ENCODE measurements around the gene SPATA4. TPM values are rescaled to one million over a fixed set of nuclear protein-coding genes. Genes with fewer than 3 reads are reported as not detected.

The SPATA4 gene
- total RNA-seq (2016; rRNA removed; fragmentation: Illumina TruSeq; extraction: Trizol) (not detected in 2 replicates), polyA plus RNA-seq (2011; rRNA removed) (not detected in 2 replicates), polyA minus RNA-seq (2011; rRNA and poly(A)+ RNA removed; ENCODE audit: low replicate concordance) (not detected in 2 replicates), Bru-seq, nascent RNA (not detected), BruChase-seq, experiment 1, labeled RNA remaining after a 6-hour chase (not detected), BruChase-seq, experiment 2, labeled RNA remaining after a 2-hour chase (not detected)
- not detected in 2 replicates for total RNA-seq (2016; cell fraction: cytosol; rRNA removed; fragmentation: Illumina TruSeq; extraction: Trizol; ENCODE audit: low read depth)
- not detected in 2 replicates for total RNA-seq (2016; cell fraction: insoluble cytoplasmic fraction; rRNA removed; fragmentation: Illumina TruSeq; extraction: Trizol)
- total RNA-seq (2016; cell fraction: membrane; rRNA removed; fragmentation: Illumina TruSeq; extraction: Trizol), result not detected in 2 replicates
- total RNA-seq (2016; cell fraction: nucleus; rRNA removed; fragmentation: Illumina TruSeq; extraction: Trizol), result not detected in 2 replicates
- polyA plus RNA-seq (2011; cell fraction: cytosol; rRNA removed), result not detected in 2 replicates
- polyA plus RNA-seq (2011; cell fraction: nucleus; rRNA removed), result not detected in 2 replicates
- polyA plus RNA-seq (2012), result not detected in 2 replicates
- polyA plus RNA-seq (2016; cell fraction: cytosol; fragmentation: Illumina TruSeq; extraction: Trizol; ENCODE audit: low read depth), result not detected in 2 replicates
- not detected in 2 replicates for polyA plus RNA-seq (2016; cell fraction: insoluble cytoplasmic fraction; fragmentation: Illumina TruSeq; extraction: Trizol; ENCODE audit: low read depth)
- not detected in 2 replicates for polyA plus RNA-seq (2016; cell fraction: membrane; fragmentation: Illumina TruSeq; extraction: Trizol; ENCODE audit: low read depth)
- polyA plus RNA-seq (2016; cell fraction: nucleus; fragmentation: Illumina TruSeq; extraction: Trizol; ENCODE audit: insufficient read depth, low read depth), result not detected in 2 replicates
- not detected in 2 replicates for polyA minus RNA-seq (2011; cell fraction: cytosol; rRNA and poly(A)+ RNA removed)
- polyA minus RNA-seq (2011; cell fraction: nucleus; rRNA and poly(A)+ RNA removed), result not detected in 2 replicates
- long read RNA-seq, experiment 1, result 0 reads
- long read RNA-seq, experiment 2, result 0 reads

GRCh38 chr4:176195184-176195978, at the start of gene SPATA4:
Gene SPATA4, minus strand, starts transcription at chr4:176195585. Its CDS starts 23 bp downstream, at chr4:176195562.
- ChIA-PET POLR2A (no interaction called here), CTCF (ENCODE audit: low intra/inter-chr PET ratio, low total read pairs) (no interaction called here)
- FAIRE-seq, result no peak
- BruUV-seq (replicated peaks), result no TSS peak
- 30% methylated on average over 11 of the region's 45 CpGs for WGBS (ENCODE audit: low lambda C conversion rate)
- peak; percentile 99 for ATAC-seq
- intact Hi-C loops (cut with micrococcal nuclease; ENCODE audit: unreplicated experiment) (loop anchor here (5.0 kb wide), 1 partner anchor 127 kb away; no protein-coding TSS in a partner anchor), in situ Hi-C loops (cut with HindIII; ENCODE audit: extremely low pct_ligation_motif_present, low pct_unique_long_range_greater_than_20kb) (loop anchor here (10.0 kb wide), 1 partner anchor 119 kb away; the partner anchor contains the start of gene SPCS3)
- Histone ChIP-seq H3K79me2 (ENCODE audit: insufficient read depth, low read length) (no peaks in the 10 kb centered on the region), H4K20me1 (ENCODE audit: insufficient read depth, low read length) (no peaks in the 10 kb centered on the region), H2AFZ (ENCODE audit: low read length) (peak within 1 kb of the TSS; percentile 76), H3K9ac (ENCODE audit: insufficient read depth, low read depth, low read length) (no peak within 1 kb of the TSS; the same call in none of the 2 replicates), H3K36me3 (replicated peaks in 1 of 2; ENCODE audit: control insufficient read depth in 1 of 2, insufficient read depth in 2 of 2, low read length in 2 of 2) (no peaks in the 10 kb centered on the region), H3K9me3 (ENCODE audit: low read length) (no peaks in the 10 kb centered on the region), H3K4me1 (ENCODE audit: insufficient read depth, low read length) (no peaks in the 10 kb centered on the region; the same call in 1 of the 2 replicates), H3K4me2 (ENCODE audit: low read depth, low read length) (peak within 1 kb of the TSS; percentile 80), H3K27me3 (ENCODE audit: control insufficient read depth in 1 of 2, insufficient read depth in 2 of 2, low read length in 2 of 2) (peaks cover 1 to 10% of the 10 kb centered on the region in 2 experiments; a peak in 2 of 5 replicates), H3K4me3 (replicated peaks in 1 of 3; ENCODE audit: insufficient read depth in 1 of 3, low read depth in 2 of 3, low read length in 3 of 3) (peak within 1 kb of the TSS; percentile 24 to 76 (median 52); a peak in 5 of 6 replicates), H3K27ac (ENCODE audit: extremely low read length, insufficient read depth, low read length) (no peak within 1 kb of the TSS)
- DNase-seq (ENCODE audit: low spot score), result peak; percentile 65
- TF ChIP-seq ZNF441 (CRISPR knock-in tag; IDR thresholded peaks at IDR 0.05; ENCODE audit: borderline replicate concordance), result 0 out of 2 replicates have a peak, but pooled peaks have one; percentile 25
- peak; percentile 53 for TF ChIP-seq TFDP2 (CRISPR knock-in tag; IDR thresholded peaks at IDR 0.05)
- no peak for TF ChIP-seq MAZ (IDR thresholded peaks at IDR 0.05; ENCODE audit: borderline replicate concordance, low read depth, low read length)
- TF ChIP-seq MAZ (CRISPR knock-in tag; IDR thresholded peaks at IDR 0.05; ENCODE audit: low read depth), result peak; percentile 39; the same call in 1 of the 2 replicates
- TF ChIP-seq RBFOX2 (IDR thresholded peaks at IDR 0.05; ENCODE audit: low read depth, low read length), result peak; percentile 67
- TF ChIP-seq ZNF224 (CRISPR knock-in tag; IDR thresholded peaks at IDR 0.05), result no peak
- TF ChIP-seq ZNF691 (CRISPR knock-in tag; IDR thresholded peaks at IDR 0.05; ENCODE audit: borderline replicate concordance, low read depth), result no peak
- TF ChIP-seq PITX1 (CRISPR knock-in tag; IDR thresholded peaks at IDR 0.05), result 0 out of 2 replicates have a peak, but pooled peaks have one; percentile 39
- TF ChIP-seq MTF1 (CRISPR knock-in tag; IDR thresholded peaks at IDR 0.05), result no peak
- TF ChIP-seq ATF2 (CRISPR knock-in tag; IDR thresholded peaks at IDR 0.05), result peak; percentile 14; the same call in 1 of the 2 replicates
- TF ChIP-seq MED1 (CRISPR knock-in tag; IDR thresholded peaks at IDR 0.05), result 0 out of 2 replicates have a peak, but pooled peaks have one; percentile 19
- TF ChIP-seq SALL2 (CRISPR knock-in tag; IDR thresholded peaks at IDR 0.05), result no peak
- TF ChIP-seq THRA (CRISPR knock-in tag; IDR thresholded peaks at IDR 0.05; ENCODE audit: borderline replicate concordance), result 0 out of 2 replicates have a peak, but pooled peaks have one; percentile 24
